ENCODE results near the gene CXCR4. TPM values are rescaled to one million over a fixed set of nuclear protein-coding genes. Genes with fewer than 3 reads are reported as not detected.

The CXCR4 gene
- total and polyA plus RNA-seq, 2 experiments from 2014 or later: 2.1 TPM

- Mint-ChIP-seq H3K4me3 (no peak overlapping the region), H3K9me3 (no peaks in the 10 kb centered on the region), H3K27me3 (ENCODE audit: insufficient read depth, low read depth, poor library complexity) (peaks cover 6% of the 10 kb centered on the region), H3K27ac (no peak overlapping the region), H3K36me3 (ENCODE audit: low read depth) (no peaks in the 10 kb centered on the region), H3K4me1 (no peaks in the 10 kb centered on the region)
- Histone ChIP-seq H3K4me2 (no peak overlapping the region), H2AFZ (peak overlapping the region; percentile 66; the same call in 1 of the 2 replicates), H3K4me1 (ENCODE audit: insufficient read depth) (no peaks in the 10 kb centered on the region), H3K4me3 (no peak overlapping the region), H3K79me2 (replicated peaks; ENCODE audit: insufficient read depth) (no peaks in the 10 kb centered on the region), H3K27me3 (ENCODE audit: insufficient read depth) (no peaks in the 10 kb centered on the region), H3F3A (replicated peaks; ENCODE audit: low read depth) (no peaks in the 10 kb centered on the region), H4K20me1 (replicated peaks; ENCODE audit: insufficient read depth) (no peaks in the 10 kb centered on the region), H3K27ac (ENCODE audit: low read depth) (no peak overlapping the region), H3K36me3 (ENCODE audit: insufficient read depth) (no peaks in the 10 kb centered on the region), H3K9me2 (ENCODE audit: insufficient read depth) (peaks cover 6% of the 10 kb centered on the region; the same call in 1 of the 2 replicates)
- TF ChIP-seq EZH2phosphoT487 (IDR thresholded peaks at IDR 0.05; ENCODE audit: unreplicated experiment) (no peak), CTCF (conservative IDR thresholded peaks at IDR 0.05; ENCODE audit: low read depth in 2 of 2) (no peak), STAT1 (IDR thresholded peaks at IDR 0.05; ENCODE audit: unreplicated experiment) (no peak), ZNF331 (CRISPR knock-in tag; IDR thresholded peaks at IDR 0.05; ENCODE audit: low read depth) (no peak), ETS1 (IDR thresholded peaks at IDR 0.05) (no peak), EZH2 (IDR thresholded peaks at IDR 0.05; ENCODE audit: low read depth, unreplicated experiment) (no peak), NANOG (IDR thresholded peaks at IDR 0.05; ENCODE audit: borderline replicate concordance) (no peak), CREB1 (CRISPR knock-in tag; IDR thresholded peaks at IDR 0.05; ENCODE audit: low read depth) (no peak), JUNB (IDR thresholded peaks at IDR 0.05; ENCODE audit: unreplicated experiment) (no peak)
- TF ChIP-seq, protein P1, sequence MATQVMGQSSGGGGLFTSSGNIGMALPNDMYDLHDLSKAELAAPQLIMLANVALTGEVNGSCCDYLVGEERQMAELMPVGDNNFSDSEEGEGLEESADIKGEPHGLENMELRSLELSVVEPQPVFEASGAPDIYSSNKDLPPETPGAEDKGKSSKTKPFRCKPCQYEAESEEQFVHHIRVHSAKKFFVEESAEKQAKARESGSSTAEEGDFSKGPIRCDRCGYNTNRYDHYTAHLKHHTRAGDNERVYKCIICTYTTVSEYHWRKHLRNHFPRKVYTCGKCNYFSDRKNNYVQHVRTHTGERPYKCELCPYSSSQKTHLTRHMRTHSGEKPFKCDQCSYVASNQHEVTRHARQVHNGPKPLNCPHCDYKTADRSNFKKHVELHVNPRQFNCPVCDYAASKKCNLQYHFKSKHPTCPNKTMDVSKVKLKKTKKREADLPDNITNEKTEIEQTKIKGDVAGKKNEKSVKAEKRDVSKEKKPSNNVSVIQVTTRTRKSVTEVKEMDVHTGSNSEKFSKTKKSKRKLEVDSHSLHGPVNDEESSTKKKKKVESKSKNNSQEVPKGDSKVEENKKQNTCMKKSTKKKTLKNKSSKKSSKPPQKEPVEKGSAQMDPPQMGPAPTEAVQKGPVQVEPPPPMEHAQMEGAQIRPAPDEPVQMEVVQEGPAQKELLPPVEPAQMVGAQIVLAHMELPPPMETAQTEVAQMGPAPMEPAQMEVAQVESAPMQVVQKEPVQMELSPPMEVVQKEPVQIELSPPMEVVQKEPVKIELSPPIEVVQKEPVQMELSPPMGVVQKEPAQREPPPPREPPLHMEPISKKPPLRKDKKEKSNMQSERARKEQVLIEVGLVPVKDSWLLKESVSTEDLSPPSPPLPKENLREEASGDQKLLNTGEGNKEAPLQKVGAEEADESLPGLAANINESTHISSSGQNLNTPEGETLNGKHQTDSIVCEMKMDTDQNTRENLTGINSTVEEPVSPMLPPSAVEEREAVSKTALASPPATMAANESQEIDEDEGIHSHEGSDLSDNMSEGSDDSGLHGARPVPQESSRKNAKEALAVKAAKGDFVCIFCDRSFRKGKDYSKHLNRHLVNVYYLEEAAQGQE (IDR thresholded peaks at IDR 0.05; ENCODE audit: unreplicated experiment): no peak
- TF ChIP-seq, protein P2, sequence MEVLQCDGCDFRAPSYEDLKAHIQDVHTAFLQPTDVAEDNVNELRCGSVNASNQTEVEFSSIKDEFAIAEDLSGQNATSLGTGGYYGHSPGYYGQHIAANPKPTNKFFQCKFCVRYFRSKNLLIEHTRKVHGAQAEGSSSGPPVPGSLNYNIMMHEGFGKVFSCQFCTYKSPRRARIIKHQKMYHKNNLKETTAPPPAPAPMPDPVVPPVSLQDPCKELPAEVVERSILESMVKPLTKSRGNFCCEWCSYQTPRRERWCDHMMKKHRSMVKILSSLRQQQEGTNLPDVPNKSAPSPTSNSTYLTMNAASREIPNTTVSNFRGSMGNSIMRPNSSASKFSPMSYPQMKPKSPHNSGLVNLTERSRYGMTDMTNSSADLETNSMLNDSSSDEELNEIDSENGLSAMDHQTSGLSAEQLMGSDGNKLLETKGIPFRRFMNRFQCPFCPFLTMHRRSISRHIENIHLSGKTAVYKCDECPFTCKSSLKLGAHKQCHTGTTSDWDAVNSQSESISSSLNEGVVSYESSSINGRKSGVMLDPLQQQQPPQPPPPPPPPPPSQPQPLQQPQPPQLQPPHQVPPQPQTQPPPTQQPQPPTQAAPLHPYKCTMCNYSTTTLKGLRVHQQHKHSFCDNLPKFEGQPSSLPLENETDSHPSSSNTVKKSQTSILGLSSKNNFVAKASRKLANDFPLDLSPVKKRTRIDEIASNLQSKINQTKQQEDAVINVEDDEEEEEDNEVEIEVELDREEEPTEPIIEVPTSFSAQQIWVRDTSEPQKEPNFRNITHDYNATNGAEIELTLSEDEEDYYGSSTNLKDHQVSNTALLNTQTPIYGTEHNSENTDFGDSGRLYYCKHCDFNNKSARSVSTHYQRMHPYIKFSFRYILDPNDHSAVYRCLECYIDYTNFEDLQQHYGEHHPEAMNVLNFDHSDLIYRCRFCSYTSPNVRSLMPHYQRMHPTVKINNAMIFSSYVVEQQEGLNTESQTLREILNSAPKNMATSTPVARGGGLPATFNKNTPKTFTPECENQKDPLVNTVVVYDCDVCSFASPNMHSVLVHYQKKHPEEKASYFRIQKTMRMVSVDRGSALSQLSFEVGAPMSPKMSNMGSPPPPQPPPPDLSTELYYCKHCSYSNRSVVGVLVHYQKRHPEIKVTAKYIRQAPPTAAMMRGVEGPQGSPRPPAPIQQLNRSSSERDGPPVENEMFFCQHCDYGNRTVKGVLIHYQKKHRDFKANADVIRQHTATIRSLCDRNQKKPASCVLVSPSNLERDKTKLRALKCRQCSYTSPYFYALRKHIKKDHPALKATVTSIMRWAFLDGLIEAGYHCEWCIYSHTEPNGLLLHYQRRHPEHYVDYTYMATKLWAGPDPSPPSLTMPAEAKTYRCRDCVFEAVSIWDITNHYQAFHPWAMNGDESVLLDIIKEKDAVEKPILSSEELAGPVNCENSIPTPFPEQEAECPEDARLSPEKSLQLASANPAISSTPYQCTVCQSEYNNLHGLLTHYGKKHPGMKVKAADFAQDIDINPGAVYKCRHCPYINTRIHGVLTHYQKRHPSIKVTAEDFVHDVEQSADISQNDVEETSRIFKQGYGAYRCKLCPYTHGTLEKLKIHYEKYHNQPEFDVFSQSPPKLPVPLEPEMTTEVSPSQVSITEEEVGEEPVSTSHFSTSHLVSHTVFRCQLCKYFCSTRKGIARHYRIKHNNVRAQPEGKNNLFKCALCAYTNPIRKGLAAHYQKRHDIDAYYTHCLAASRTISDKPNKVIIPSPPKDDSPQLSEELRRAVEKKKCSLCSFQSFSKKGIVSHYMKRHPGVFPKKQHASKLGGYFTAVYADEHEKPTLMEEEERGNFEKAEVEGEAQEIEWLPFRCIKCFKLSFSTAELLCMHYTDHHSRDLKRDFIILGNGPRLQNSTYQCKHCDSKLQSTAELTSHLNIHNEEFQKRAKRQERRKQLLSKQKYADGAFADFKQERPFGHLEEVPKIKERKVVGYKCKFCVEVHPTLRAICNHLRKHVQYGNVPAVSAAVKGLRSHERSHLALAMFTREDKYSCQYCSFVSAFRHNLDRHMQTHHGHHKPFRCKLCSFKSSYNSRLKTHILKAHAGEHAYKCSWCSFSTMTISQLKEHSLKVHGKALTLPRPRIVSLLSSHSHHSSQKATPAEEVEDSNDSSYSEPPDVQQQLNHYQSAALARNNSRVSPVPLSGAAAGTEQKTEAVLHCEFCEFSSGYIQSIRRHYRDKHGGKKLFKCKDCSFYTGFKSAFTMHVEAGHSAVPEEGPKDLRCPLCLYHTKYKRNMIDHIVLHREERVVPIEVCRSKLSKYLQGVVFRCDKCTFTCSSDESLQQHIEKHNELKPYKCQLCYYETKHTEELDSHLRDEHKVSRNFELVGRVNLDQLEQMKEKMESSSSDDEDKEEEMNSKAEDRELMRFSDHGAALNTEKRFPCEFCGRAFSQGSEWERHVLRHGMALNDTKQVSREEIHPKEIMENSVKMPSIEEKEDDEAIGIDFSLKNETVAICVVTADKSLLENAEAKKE (CRISPR knock-in tag; IDR thresholded peaks at IDR 0.05): no peak
- no peak for ATAC-seq
- no peak for DNase-seq (ENCODE audit: low spot score)
Observed at GRCh38 chr2:136154384-136154783, 36.4 kb upstream of the CXCR4 start.
